ENCODE results near the gene IGSF23.
"Not testable (repeated sequence)": the region's sequence is repeated elsewhere in the genome, so short reads cannot be mapped to it uniquely, and the experiment has no call there.

IGSF23 gene

GRCh38 chr19:44614313-44614712 lies 950 bp downstream of the IGSF23 start:
- no peak for DNase-seq (ENCODE audit: low read depth)

GRCh38 chr19:44615863-44616247 lies 2.5 kb downstream of the IGSF23 start:
- DNase-seq (ENCODE audit: low read depth): no peak

GRCh38 chr19:44617110-44617880 lies 3.9 kb downstream of the IGSF23 start:
- DNase-seq (ENCODE audit: low read depth): no peak

- DNase-seq (ENCODE audit: low read depth): peak; percentile 36
Measured at GRCh38 chr19:44618640-44619357, 5.4 kb downstream of the IGSF23 start.

DNA sequence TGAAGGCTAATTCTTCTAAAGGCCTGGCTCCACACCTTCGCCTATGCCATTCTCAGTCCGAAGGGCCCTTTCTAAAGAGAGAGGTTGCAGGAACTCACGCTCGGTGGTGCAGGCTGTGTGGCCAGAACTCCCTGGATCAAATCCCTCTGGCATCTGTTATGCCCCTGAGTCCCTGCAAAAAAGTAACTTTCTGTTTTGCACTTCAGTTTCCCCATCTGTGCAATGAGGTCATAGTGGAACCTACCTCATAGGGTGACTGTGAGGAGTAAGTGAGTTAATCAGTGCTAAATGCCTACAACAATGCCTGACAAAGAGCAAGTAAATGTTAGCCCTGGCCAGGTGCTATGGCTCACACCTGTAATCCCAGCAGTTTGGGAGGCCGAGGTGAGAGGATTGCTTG lies 7.3 kb downstream of the IGSF23 start:
- no peak for DNase-seq (ENCODE audit: low read depth)

DNA sequence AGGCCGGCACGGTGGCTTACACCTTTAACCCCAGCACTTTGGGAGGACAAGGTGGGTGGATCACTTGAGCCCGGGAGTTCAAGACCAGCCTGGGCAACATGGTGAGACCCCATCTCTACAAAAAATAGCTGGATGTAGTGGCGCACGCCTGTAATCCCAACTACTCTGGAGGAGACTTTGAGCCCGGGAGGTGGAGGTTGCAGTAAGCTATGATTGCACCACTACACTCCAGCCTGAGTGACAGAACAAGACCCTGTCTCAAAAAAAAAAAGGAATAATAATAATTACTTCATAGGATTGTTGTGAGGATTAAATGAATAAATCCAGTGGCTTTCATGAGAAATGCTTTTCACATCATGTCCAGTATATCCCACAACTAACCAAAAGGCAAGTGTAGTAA lies 8.0 kb downstream of the IGSF23 start:
- DNase-seq (ENCODE audit: low read depth): no peak

DNA sequence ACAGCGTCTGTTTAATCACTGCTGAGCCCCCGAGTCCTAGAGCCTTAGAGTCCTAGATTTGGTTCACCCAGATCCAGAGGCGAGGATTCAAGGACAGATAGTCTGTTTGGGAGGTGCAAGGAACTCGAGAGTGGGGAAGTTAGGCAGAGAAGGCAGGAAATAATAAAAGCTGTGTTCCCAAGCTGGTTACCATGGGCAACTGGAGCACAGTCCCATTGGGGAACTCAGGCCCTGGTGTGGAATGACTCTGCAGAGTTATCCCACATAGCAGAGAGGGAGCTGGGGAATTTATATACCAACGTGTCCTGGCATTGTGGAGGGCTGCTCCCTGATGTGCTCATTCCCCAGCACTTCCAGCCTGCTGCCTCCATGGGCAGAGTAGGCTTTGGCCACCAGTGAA lies 9.7 kb downstream of the IGSF23 start:
- DNase-seq (ENCODE audit: low read depth): no peak

DNA sequence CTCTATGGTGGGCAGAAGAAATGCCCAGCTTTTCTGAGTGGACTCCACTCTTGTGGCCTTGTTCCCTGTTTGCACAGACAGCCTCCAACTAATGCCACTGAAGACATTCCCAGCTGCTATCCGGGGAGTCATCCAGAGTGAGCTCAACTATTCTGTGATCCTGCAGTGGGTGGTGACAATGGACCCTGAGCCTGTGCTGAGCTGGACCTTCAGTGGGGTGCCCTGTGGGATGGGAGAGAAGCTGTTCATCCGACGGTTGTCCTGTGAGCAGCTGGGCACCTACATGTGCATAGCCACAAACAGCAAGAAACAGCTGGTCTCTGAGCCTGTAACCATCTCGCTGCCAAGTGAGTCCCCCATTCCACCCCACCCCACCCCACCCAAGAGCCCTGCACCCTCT lies 10.3 kb downstream of the IGSF23 start:
- no peak for DNase-seq (ENCODE audit: low read depth)

- DNase-seq (ENCODE audit: low read depth): no peak
Measured at GRCh38 chr19:44624840-44625354, 11.5 kb downstream of the IGSF23 start.

GRCh38 chr19:44625637-44626036 lies 12.3 kb downstream of the IGSF23 start:
- DNase-seq (ENCODE audit: low read depth): not testable (repeated sequence)

DNA sequence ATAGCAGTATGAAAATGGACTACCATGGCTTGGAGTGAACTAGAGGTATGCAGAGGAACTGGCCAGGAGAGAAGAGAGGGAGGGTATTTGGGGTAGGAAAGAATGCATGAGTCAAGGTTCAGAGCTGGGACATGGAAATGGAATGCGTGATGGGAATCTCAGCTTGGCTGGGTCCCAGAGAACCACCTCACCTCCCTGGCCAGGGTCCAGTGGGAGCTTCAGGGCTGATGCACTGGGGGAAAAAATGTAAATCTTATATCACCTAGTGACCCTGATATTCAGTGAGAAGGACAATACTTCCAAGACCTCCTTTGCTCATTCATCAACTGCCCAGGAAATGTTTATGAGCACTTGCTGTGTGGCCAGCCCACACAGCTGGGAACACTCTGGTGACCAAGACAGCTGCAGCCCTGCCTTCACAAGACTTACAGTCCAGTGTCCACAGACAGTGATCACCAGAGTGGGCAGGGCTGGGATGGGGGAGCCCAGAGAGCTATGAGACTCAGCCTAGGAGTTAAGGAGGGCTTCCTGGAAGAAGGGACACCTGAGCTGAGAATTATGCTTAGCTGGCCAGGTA lies 12.8 kb downstream of the IGSF23 start:
- DNase-seq (ENCODE audit: low read depth): no peak

DNA sequence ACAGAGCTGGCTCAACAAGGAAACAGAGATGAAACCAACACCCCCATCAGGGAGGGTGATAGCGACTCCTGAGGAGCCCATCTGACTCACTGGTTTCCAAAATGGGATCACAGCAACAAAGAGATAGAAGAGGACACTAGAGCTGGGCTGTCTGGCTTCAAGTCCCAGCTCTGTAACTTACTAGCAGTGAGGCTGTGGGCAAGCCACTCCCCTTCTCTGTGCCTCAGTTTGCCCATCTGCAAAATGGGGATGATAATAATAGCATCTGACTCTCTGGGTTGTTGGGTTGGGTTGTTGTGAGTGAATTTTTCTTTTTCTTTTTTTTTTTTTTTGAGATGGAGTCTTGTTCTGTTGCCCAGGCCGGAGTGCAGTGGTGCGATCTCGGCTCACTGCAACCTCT lies 14.3 kb downstream of the IGSF23 start:
- DNase-seq (ENCODE audit: low read depth): no peak

- no peak for DNase-seq (ENCODE audit: low read depth)
Measured at GRCh38 chr19:44628793-44629192, 15.4 kb downstream of the IGSF23 start.

GRCh38 chr19:44631611-44632010 lies 18.2 kb downstream of the IGSF23 start:
- DNase-seq (ENCODE audit: low read depth): not testable (repeated sequence)

DNA sequence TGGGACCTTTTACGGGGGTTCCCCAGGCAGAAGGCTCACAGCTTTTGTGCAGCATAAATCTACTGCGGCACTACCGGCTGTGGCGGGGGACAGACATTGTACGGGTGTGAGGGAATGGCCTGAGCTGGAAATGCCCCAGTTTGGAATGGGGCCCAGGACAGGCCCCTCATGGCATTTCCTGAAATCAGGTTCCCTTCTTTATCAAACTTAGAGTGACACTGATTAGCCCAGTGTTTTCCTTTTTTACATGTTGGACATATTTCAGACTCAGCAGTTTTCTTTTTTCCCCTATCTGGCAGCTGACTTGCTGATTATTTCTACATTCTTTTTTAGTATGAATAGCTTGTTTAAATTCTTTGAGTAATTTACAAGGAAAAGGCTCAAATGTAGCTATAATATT lies 20.7 kb downstream of the IGSF23 start:
- not testable (repeated sequence) for DNase-seq (ENCODE audit: low read depth)

- DNase-seq (ENCODE audit: low read depth): no peak
Measured at GRCh38 chr19:44634785-44635184, 21.4 kb downstream of the IGSF23 start.

GRCh38 chr19:44635581-44636438 lies 22.4 kb downstream of the IGSF23 start:
- DNase-seq (ENCODE audit: low read depth): no peak

- no peak for DNase-seq (ENCODE audit: low read depth)
Measured at GRCh38 chr19:44636439-44637389, 23.4 kb downstream of the IGSF23 start.

DNA sequence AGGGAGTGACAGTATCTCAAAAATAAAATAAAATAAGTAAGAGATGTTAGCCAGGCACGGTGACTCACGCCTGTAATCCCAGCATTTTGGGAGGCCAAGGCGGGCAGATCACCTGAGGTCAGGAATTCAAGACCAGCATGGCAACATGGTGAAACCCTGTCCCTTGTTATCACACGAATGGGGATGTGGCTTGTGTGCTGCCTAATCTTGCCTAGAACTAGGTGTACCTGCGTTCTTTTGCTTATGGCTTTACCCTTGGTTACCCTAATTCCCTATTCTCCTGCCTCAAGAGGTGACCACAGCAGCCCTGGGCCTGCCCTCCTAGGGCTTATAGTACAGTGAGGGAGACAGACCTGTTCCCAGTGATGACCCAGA lies 24.0 kb downstream of the IGSF23 start:
- DNase-seq (ENCODE audit: low read depth): no peak

DNA sequence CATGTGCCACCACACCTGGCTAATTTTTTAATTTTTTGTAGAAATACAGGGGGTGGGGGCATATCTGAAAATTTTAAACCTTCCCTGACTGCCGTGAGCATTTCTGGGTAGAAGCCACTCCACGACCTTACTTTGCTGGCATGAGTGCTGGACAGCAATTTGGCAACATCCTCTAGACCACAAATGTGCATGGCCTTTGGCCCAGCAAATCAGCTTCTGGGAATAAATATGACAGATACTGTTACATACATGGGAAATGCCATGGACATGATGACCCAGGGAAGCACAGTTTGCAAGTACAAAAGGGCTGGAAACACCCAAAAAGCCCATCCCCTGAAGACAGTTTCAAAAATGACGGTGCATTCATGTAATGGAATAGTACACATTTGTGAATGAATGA lies 27.2 kb downstream of the IGSF23 start:
- DNase-seq (ENCODE audit: low read depth): no peak

Data from CMK (cell line).